ENCODE measurements around the gene PLA2G12A. TPM values are rescaled to one million over a fixed set of nuclear protein-coding genes. Genes with fewer than 3 reads are reported as not detected.

The PLA2G12A gene
- total and polyA plus RNA-seq, 2 donors (not counting 3 experiments of a cell fraction or from before 2014, with no cell fraction given) = 21.6 to 27.1 TPM

- POLR2A ChIA-PET = interaction anchor here (0.6 kb wide), 1 partner anchor 218 kb away, joined by 3 read pairs; no protein-coding TSS in a partner anchor
- H3K9ac ChIP-seq (replicated peaks; ENCODE audit: extremely low read depth, insufficient read depth, low read length) = no peak overlapping the region
- no TSS peak for BruUV-seq (replicated peaks)
- TF ChIP-seq MAX (IDR thresholded peaks at IDR 0.05; ENCODE audit: insufficient read depth, insufficient read length) = no peak
- no peak for TF ChIP-seq EZH2 (IDR thresholded peaks at IDR 0.05; ENCODE audit: borderline replicate concordance, low read depth, low read length, severe bottlenecking)
- TF ChIP-seq POLR2AphosphoS5 (IDR thresholded peaks at IDR 0.05; ENCODE audit: insufficient read depth, low read depth, low read length) = no peak
- no peak for TF ChIP-seq JUN (IDR thresholded peaks at IDR 0.05; ENCODE audit: borderline replicate concordance, insufficient read depth, insufficient read length, low read depth)
- no peak for TF ChIP-seq CTCF (IDR thresholded peaks at IDR 0.05; ENCODE audit: extremely low read depth in 1 of 2, insufficient read depth in 1 of 2, low read depth in 1 of 2, low read length in 2 of 2)
- H4K20me1 ChIP-seq (replicated peaks; ENCODE audit: control insufficient read depth, extremely low read depth, insufficient read depth, low read length) = no peaks in the 10 kb centered on the region
- no peak for DNase-seq (ENCODE audit: low read depth, low spot score)
- H2AFZ ChIP-seq (ENCODE audit: low read depth, low read length) = no peak overlapping the region
- H3K4me1 ChIP-seq (ENCODE audit: control insufficient read depth, extremely low read depth, insufficient read depth, low read length) = no peaks in the 10 kb centered on the region
- no peaks in the 10 kb centered on the region for H3K9me1 ChIP-seq (replicated peaks; ENCODE audit: control insufficient read depth, extremely low read depth, insufficient read depth, low read length)
- dilution Hi-C loops (cut with MboI; ENCODE audit: extremely low pct_ligation_motif_present, low sequenced_read_pairs) = no loop called here
- no peak for FAIRE-seq
- CTCF ChIA-PET = interaction anchor here (1.6 kb wide), 1 partner anchor 337 kb away, joined by 3 read pairs; no protein-coding TSS in a partner anchor
- intact Hi-C loops (cut with micrococcal nuclease) = no loop called here
- H3K36me3 ChIP-seq (ENCODE audit: control insufficient read depth in 2 of 2, extremely low read depth in 1 of 2, insufficient read depth in 2 of 2, low read length in 2 of 2) = no peaks in the 10 kb centered on the region
- H3K4me2 ChIP-seq (ENCODE audit: insufficient read depth, low read length) = no peak overlapping the region
- no peak overlapping the region for H3K27ac ChIP-seq (ENCODE audit: insufficient read depth, low read depth, low read length)
- no peaks in the 10 kb centered on the region for H3K27me3 ChIP-seq (ENCODE audit: control insufficient read depth in 2 of 2, insufficient read depth in 2 of 2, low read length in 2 of 2)
- H3K4me3 ChIP-seq (replicated peaks in 1 of 3; ENCODE audit: insufficient read depth in 1 of 3, low read depth in 1 of 3, low read length in 3 of 3) = no peak overlapping the region
- H3K9me3 ChIP-seq (replicated peaks; ENCODE audit: control insufficient read depth, insufficient read depth, low read length) = no peaks in the 10 kb centered on the region
- no peaks in the 10 kb centered on the region for H3K79me2 ChIP-seq (ENCODE audit: control insufficient read depth, insufficient read depth, low read length)
These were observed 35.0 kb upstream of the PLA2G12A start for GRCh38 chr4:109764789-109765402.

All from endothelial cell of umbilical vein (primary cell).